Stimulated activated memory B cell treated with anti-CD40 and anti-IgM and Interleukin-4, amounts not matched to agents 10 μg/mL and 1 μg/mL and 100 μg/mL, for 72 hours (primary cell): ENCODE data around the gene BNC2.

Experiments used
- ATAC-seq: fragments of 150-1000 bp; cut with Tn5 transposase; 2 replicates; pipeline ENCODE4 v1.10.0; 2021
- H3K27ac Mint-ChIP-seq: one replicate; pipeline ENCODE4 v1.8.0; 2022; ENCODE audit warnings: mild to moderate bottlenecking, mixed read lengths
- H3K27me3 Mint-ChIP-seq: one replicate; pipeline ENCODE4 v1.8.0; 2022; ENCODE audit warnings: mixed read lengths
- H3K36me3 Mint-ChIP-seq: one replicate; pipeline ENCODE4 v1.8.0; 2022; ENCODE audit warnings: mixed read lengths
- H3K4me1 Mint-ChIP-seq: one replicate; pipeline ENCODE4 v1.8.0; 2022; ENCODE audit warnings: mixed read lengths
- H3K4me3 Mint-ChIP-seq: one replicate; pipeline ENCODE4 v1.8.0; 2022; ENCODE audit warnings: mild to moderate bottlenecking, moderate library complexity, mixed read lengths
- H3K9me3 Mint-ChIP-seq: one replicate; pipeline ENCODE4 v1.8.0; 2022; ENCODE audit warnings: mixed read lengths

BNC2 gene

DNA sequence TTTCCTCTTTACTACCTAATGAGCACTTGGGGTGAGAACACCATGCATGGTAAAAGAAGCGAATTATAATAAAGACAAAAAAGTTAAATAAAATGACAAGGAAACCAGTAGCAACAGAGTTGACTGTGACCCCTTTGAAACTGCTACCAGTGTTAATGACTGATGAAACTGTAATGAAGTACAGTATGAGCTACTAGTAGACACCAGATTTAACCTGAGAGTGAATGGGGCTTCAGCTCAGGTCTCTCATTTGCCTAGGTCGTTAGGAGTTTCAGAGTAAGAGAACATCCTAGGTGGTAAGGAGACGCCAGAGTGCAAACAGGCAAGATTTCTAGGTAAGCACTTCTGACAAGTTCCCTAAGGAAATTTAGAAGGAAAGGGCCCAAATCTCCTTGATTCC, 346.4 kb downstream of the BNC2 start:
- H3K27ac Mint-ChIP-seq: no peak overlapping the region
- H3K36me3 Mint-ChIP-seq: no peaks in the 10 kb centered on the region
- no peaks in the 10 kb centered on the region for H3K27me3 Mint-ChIP-seq
- H3K4me1 Mint-ChIP-seq: no peaks in the 10 kb centered on the region
- H3K9me3 Mint-ChIP-seq: no peaks in the 10 kb centered on the region
- no peak for ATAC-seq
- H3K4me3 Mint-ChIP-seq: no peak overlapping the region

DNA sequence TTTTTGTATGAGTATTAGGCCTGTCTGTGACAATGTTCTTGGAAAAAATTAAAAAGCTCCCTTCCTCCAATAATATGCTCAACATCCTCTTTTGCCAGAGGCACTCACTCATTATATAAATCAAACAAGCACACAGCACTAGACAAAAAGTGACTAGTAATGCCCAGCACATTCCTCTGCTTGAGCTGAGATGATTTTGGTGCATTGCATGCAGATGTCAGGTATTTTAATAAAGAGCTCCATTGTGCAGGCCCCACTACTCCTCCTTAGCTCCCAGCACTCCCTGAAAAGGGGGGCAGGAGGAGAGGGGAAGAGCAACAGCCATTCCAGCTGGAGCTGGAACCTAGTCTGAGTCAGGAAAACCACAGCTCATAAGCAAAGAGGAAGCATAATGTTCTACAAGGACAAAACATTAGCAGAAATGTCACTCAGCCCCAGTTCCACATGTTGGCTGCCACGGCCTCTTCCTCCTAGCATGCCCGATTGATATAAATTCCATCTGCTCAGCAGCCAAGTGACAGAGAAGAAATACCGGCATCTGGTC, 348.5 kb downstream of the BNC2 start:
- Mint-ChIP-seq H3K4me3 (no peak overlapping the region), H3K36me3 (no peaks in the 10 kb centered on the region), H3K4me1 (no peaks in the 10 kb centered on the region), H3K27me3 (no peaks in the 10 kb centered on the region), H3K9me3 (no peaks in the 10 kb centered on the region), H3K27ac (no peak overlapping the region)
- no peak for ATAC-seq

DNA sequence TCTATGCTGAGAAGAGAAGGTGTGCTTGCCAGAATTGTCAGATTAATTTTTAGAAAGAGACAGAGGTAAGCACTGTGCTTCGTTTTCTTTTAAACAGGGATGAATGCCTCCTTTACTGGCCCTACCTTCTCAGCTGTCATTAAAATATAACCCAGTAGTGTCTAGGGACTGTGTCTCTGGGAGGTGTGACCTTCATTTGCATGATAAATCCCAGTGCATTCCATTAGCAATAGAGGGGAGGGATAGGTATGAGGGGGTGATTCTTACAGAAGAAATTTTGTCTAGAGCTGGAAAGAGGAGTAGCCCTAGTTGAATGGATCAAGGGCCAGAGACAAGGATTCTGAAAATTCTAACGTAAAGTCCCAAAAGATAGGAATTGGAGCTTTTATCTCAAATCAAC, 351.5 kb downstream of the BNC2 start:
- no peaks in the 10 kb centered on the region for H3K4me1 Mint-ChIP-seq
- H3K9me3 Mint-ChIP-seq: no peaks in the 10 kb centered on the region
- ATAC-seq: no peak
- no peaks in the 10 kb centered on the region for H3K36me3 Mint-ChIP-seq
- no peak overlapping the region for H3K4me3 Mint-ChIP-seq
- H3K27ac Mint-ChIP-seq: no peak overlapping the region
- H3K27me3 Mint-ChIP-seq: no peaks in the 10 kb centered on the region

DNA sequence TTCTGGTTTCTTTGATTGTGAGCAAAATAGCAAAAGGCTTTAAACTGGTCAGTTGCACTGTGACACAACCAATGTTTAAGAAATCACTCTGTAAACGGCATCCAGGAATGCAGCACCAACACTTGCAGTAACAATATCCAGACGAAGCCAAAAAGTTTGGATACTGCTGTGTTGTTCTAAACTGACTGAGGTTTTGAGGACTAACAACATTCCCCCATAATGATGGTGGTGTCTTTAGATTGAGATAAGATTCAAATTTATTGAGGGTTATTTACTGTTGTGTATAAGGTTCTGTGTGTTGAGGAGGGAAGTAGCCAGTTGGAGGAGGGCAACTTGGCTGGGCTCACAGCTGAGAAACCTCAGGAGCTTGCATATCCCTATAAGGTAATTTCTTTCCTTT, 353.6 kb downstream of the BNC2 start:
- no peak for ATAC-seq
- Mint-ChIP-seq H3K27me3 (no peaks in the 10 kb centered on the region), H3K36me3 (no peaks in the 10 kb centered on the region), H3K4me3 (no peak overlapping the region), H3K9me3 (no peaks in the 10 kb centered on the region), H3K4me1 (no peaks in the 10 kb centered on the region), H3K27ac (no peak overlapping the region)

DNA sequence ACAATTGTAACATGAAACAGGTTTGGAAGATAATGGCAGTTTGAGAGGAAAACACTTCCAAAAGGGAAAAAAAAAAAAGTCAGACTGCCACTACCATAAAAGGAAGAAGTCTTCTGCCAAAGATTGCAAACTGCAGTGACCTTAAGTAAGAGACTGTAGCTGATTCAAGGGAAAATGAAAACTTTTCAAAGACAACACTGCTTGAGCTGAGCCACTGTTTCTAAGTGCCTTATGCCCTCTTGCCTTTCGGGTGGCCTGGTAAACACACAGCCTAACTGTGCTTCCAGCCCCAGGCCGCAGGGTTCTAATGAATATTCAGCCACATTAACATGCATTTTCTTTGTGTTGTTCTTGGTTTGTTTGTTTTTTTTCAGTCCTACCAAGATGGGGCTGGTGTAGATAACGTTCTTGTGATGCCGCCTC, 354.6 kb downstream of the BNC2 start:
- H3K4me1 Mint-ChIP-seq: no peaks in the 10 kb centered on the region
- H3K9me3 Mint-ChIP-seq: no peaks in the 10 kb centered on the region
- H3K27me3 Mint-ChIP-seq: no peaks in the 10 kb centered on the region
- H3K36me3 Mint-ChIP-seq: no peaks in the 10 kb centered on the region
- no peak for ATAC-seq
- no peak overlapping the region for H3K4me3 Mint-ChIP-seq
- no peak overlapping the region for H3K27ac Mint-ChIP-seq

DNA sequence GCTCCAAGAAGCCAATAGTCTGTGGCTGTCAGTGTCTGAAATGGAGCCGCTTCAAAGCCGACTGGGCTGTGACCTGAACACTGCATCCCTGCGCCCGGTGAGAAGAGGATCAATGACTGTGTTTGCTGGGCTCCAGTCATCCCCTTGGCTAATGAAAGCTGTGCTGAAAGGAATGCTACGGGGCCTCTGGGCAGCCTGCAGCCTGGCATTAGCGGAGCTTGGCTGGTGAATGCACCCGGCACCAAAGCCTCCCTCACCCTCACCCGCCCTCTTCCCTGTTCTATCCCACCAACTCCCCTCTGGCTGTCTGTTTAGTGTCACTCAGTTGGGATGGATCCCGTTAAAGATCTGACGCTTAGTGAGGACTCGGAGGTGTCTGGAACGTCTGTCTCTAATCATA, 355.3 kb downstream of the BNC2 start:
- Mint-ChIP-seq H3K4me1 (no peaks in the 10 kb centered on the region), H3K36me3 (no peaks in the 10 kb centered on the region), H3K27ac (no peak overlapping the region), H3K4me3 (no peak overlapping the region), H3K9me3 (no peaks in the 10 kb centered on the region), H3K27me3 (no peaks in the 10 kb centered on the region)
- ATAC-seq: no peak

DNA sequence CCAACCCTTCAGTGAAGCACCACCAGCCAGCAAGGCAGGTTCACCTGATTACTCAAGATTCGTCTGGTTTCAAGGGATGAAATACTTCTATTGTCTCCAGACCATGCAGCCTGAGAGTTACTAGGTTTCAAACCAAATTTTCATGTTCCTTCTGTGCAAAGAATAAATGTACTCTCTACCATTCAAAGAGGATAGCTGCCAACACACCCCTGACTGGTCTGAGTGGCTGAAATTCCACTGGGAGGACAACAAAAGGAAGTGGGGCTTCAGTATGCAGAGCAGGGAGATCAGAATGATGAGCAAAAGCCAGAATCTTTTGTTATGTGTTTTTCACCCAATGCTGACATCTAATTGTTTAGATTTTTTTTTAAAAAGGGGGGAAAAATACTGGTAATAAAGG, 356.3 kb downstream of the BNC2 start:
- Mint-ChIP-seq H3K36me3 (no peaks in the 10 kb centered on the region), H3K9me3 (no peaks in the 10 kb centered on the region), H3K4me3 (no peak overlapping the region), H3K4me1 (no peaks in the 10 kb centered on the region), H3K27me3 (no peaks in the 10 kb centered on the region), H3K27ac (no peak overlapping the region)
- ATAC-seq: no peak

DNA sequence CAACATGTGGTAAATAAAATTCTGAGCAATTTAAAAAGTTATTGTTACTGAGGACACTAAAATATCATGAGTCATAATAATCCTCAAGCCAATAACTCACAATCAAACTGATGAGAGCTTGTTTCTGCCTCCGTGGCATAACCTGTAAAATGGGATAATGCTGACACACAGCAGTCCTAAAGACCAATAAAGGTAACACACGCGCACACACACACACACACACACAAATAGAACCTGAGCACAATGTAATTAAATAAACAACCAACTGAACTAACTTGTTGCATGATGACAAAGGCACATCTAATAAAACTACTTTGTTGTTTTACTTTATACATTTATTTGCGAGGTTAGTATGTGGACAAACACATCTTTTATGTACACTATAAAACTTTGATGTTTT, 358.2 kb downstream of the BNC2 start:
- Mint-ChIP-seq H3K4me3 (no peak overlapping the region), H3K27me3 (no peaks in the 10 kb centered on the region), H3K36me3 (no peaks in the 10 kb centered on the region), H3K27ac (no peak overlapping the region), H3K4me1 (no peaks in the 10 kb centered on the region), H3K9me3 (no peaks in the 10 kb centered on the region)
- ATAC-seq: no peak

DNA sequence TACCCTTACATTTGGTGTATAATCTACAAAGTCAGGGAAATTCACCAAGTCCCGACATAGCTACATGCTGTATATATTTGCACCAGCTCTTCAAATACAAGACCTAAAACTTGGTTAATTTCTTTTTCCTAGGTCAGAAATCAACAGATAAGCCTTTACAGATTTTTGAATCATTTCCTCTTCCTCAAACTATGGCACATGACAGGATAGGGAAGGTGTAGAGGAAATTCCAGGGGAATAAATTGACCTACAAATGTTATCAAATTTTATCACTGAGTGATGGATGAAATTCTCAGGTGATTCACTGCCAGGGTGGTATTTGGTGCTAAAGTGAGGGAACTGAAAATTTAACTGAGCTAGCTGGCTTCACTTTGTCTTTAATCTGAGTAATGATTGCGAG, 360.0 kb downstream of the BNC2 start:
- no peaks in the 10 kb centered on the region for H3K4me1 Mint-ChIP-seq
- H3K36me3 Mint-ChIP-seq: no peaks in the 10 kb centered on the region
- ATAC-seq: no peak
- no peak overlapping the region for H3K4me3 Mint-ChIP-seq
- no peaks in the 10 kb centered on the region for H3K27me3 Mint-ChIP-seq
- H3K27ac Mint-ChIP-seq: no peak overlapping the region
- no peaks in the 10 kb centered on the region for H3K9me3 Mint-ChIP-seq

DNA sequence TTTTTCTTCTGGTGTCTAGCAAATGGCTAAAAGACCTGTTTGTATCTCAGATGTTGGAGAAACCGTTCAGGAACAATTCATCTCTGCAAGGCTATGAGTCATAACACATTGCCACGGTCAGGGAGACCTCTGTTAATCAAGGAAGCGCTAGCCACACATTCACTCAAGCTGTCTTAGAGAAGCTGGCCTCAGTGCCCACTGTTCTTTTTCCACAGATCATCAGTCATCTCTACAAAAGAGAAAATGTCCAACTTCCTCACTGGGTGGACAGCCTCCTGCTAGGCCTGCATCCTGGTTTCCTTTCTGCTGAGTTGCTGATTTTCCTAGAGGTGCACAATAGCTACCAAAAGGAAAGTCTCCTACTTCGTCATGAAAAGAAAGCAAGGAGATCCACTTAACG, 360.5 kb downstream of the BNC2 start:
- Mint-ChIP-seq H3K4me1 (no peaks in the 10 kb centered on the region), H3K4me3 (no peak overlapping the region), H3K27ac (no peak overlapping the region), H3K9me3 (no peaks in the 10 kb centered on the region), H3K36me3 (no peaks in the 10 kb centered on the region), H3K27me3 (no peaks in the 10 kb centered on the region)
- ATAC-seq: no peak

DNA sequence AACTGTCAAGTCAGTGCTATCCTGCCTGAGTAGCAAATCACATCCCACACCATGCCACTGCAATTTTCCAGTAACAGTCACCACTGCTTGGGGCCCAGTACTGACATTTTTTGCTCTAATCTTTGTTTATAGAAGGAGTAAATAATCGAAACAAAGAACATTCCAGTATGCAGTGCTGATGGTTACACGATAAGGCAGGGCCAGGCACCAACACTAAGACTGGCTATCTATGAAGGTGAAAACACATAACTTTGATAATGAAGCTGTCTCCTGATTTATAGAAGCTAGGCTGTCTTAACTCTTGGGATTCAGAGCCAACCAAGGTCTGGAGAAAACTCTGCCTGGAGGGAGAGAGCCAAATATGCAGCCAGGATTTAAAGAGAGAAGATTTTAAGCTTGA, 365.3 kb downstream of the BNC2 start:
- Mint-ChIP-seq H3K27ac (no peak overlapping the region), H3K4me1 (no peaks in the 10 kb centered on the region), H3K27me3 (no peaks in the 10 kb centered on the region), H3K9me3 (no peaks in the 10 kb centered on the region), H3K4me3 (no peak overlapping the region), H3K36me3 (no peaks in the 10 kb centered on the region)
- no peak for ATAC-seq

DNA sequence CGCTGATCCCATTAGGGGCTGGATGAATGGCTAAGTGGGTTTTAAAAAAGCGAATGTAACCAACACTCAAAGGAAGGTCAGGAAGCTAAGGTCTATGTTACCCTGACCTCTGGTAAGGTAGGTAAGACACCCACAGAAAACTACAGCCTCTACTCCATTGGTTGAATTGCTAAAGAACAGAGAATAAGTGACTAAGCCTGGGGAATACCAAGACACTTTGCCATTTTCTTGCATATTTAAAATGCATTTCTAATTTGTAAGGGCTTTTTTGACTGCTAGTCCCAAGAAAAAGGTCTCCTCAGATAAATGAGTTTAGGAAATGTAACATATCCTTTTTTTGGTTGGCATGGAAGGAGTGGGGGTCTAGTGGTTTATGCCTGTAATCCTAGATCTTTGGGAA, 368.7 kb downstream of the BNC2 start:
- Mint-ChIP-seq H3K4me1 (no peaks in the 10 kb centered on the region), H3K27ac (no peak overlapping the region), H3K9me3 (peaks cover 4% of the 10 kb centered on the region), H3K27me3 (no peaks in the 10 kb centered on the region), H3K4me3 (no peak overlapping the region), H3K36me3 (no peaks in the 10 kb centered on the region)
- ATAC-seq: no peak

DNA sequence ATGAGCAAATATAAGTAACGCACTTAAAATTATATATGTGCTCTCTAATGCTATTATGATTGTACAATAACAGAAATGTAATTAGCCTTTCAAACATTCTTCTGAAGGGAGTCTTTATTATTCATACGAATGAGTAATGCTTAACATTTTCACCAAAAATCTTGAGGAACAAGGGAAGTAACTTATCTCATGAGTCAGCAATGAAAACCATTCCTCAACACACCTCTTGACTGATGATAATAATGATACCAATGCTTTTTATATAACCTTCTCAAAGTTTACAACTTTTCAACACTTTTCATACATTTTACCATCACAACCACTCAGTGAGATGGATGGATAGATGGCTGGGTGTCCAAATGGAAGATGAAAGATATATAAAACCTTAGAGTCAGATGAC, 369.3 kb downstream of the BNC2 start:
- no peaks in the 10 kb centered on the region for H3K36me3 Mint-ChIP-seq
- H3K27ac Mint-ChIP-seq: no peak overlapping the region
- H3K27me3 Mint-ChIP-seq: no peaks in the 10 kb centered on the region
- no peaks in the 10 kb centered on the region for H3K4me1 Mint-ChIP-seq
- peaks cover 4% of the 10 kb centered on the region for H3K9me3 Mint-ChIP-seq
- H3K4me3 Mint-ChIP-seq: no peak overlapping the region
- no peak for ATAC-seq

DNA sequence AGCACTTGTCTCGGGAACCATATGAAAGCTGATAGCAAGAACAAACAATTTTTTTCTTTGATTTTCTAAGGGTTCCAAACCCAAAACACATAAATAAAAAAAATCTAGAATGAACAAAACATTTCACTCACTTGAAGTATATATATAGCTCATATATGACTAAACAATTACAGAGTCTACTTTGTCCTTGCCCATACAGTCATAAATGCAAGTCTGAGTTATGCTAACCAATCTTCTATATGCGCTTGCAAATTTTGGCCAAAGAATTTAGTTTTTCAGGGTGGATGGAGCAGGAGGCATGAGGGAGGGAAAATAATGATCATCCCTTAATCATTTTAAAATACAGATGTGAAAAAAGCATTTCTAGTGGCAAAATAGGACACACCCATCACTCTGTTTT, 370.1 kb downstream of the BNC2 start:
- ATAC-seq: no peak
- H3K36me3 Mint-ChIP-seq: no peaks in the 10 kb centered on the region
- peaks cover 4% of the 10 kb centered on the region for H3K9me3 Mint-ChIP-seq
- H3K27me3 Mint-ChIP-seq: no peaks in the 10 kb centered on the region
- H3K4me3 Mint-ChIP-seq: no peak overlapping the region
- H3K27ac Mint-ChIP-seq: no peak overlapping the region
- H3K4me1 Mint-ChIP-seq: no peaks in the 10 kb centered on the region

DNA sequence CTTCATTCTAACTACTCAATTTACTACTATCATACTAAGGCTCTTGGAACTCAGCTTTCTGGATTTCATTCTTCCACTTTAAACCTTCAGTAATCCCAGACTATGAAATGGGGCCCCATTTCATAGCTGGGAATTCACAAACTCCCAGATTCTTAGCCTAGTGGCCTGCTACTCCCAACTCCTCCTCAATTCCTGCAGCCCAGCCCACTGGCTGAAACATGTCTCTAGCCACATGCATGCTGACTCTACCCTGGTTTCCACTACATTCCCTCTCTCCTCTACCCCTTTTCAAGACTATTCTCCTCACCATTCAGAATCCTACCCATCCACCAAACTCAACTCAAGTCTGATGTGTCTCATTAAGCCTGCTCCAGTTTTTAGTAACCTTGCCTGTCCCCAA, 370.6 kb downstream of the BNC2 start:
- no peaks in the 10 kb centered on the region for H3K27me3 Mint-ChIP-seq
- H3K4me3 Mint-ChIP-seq: no peak overlapping the region
- no peaks in the 10 kb centered on the region for H3K36me3 Mint-ChIP-seq
- no peak for ATAC-seq
- peaks cover 4% of the 10 kb centered on the region for H3K9me3 Mint-ChIP-seq
- H3K4me1 Mint-ChIP-seq: no peaks in the 10 kb centered on the region
- H3K27ac Mint-ChIP-seq: no peak overlapping the region

DNA sequence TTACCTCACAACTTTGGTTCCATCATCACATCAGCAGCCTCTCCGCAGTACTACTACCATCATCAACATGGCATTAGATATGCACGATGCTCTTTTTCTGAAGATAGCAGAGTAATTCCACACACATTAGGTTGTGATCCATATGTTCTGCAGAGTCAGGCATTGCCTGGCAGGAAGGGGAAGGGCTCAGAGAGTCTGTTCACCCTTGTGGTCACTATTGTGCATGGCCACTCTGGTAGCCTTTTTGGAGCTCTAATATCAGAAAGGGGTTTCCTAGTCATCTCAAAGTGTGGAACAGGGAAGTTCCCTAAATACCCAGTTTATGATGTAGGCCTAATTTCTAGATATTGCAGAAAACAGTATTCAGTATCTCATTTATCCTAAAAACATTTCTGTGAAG, 373.6 kb downstream of the BNC2 start:
- Mint-ChIP-seq H3K27me3 (no peaks in the 10 kb centered on the region), H3K36me3 (no peaks in the 10 kb centered on the region), H3K4me3 (no peak overlapping the region), H3K9me3 (peaks cover 7% of the 10 kb centered on the region), H3K4me1 (no peaks in the 10 kb centered on the region), H3K27ac (no peak overlapping the region)
- no peak for ATAC-seq

DNA sequence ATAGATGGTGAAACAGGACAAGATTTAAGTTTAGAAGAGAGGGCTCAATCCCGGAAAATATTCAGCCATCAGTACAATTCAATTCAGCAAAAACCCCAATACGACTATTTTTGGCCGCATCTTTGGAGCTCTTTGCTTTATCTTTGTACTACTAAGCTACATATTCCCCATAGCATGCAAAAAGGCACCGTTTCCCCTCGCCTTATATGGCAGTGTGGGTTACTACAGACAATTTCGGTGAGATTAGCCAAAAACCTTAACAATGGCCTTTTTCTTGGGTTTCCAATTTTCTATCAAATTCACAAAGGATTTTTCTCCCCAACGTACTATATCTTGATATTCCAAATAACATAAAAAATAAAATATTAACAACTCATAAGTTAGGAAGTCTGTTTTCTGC, 382.6 kb downstream of the BNC2 start:
- peaks cover 6% of the 10 kb centered on the region for H3K9me3 Mint-ChIP-seq
- ATAC-seq: no peak
- no peaks in the 10 kb centered on the region for H3K4me1 Mint-ChIP-seq
- H3K36me3 Mint-ChIP-seq: no peaks in the 10 kb centered on the region
- no peak overlapping the region for H3K4me3 Mint-ChIP-seq
- no peaks in the 10 kb centered on the region for H3K27me3 Mint-ChIP-seq
- no peak overlapping the region for H3K27ac Mint-ChIP-seq
